H7 (cell line): ENCODE results near the gene MLN. TPM values are rescaled to one million over a fixed set of nuclear protein-coding genes. Genes with fewer than 3 reads are reported as not detected.

Source experiments
- DNase-seq: peaks from one replicate; pipeline ENCODE4 v3.0.0; 2012
- H3K27me3 ChIP-seq: 2 replicates; pipeline ENCODE4 v1.6.0; 2011; ENCODE audit warnings: mild to moderate bottlenecking, low read length; ENCODE audit not compliant: control insufficient read depth, insufficient read depth
- H3K36me3 ChIP-seq: replicated peaks from 2 replicates; pipeline ENCODE4 v1.5.1; 2011; ENCODE audit warnings: low read length; ENCODE audit not compliant: control insufficient read depth, insufficient read depth
- H3K4me3 ChIP-seq: 2 replicates; pipeline ENCODE4 v1.5.1; 2011; ENCODE audit warnings: low read depth, mild to moderate bottlenecking, control low read depth, low read length, moderate library complexity; ENCODE audit not compliant: insufficient read depth
- total RNA-seq: library from RNA; depleted of rRNA; stranded (reverse); fragments of >200 nt; shearing (Covaris generic); gene quantifications from 2 replicates; pipeline ENCODE4 v1.2.3, GENCODE V29; 2014; rRNA removed

MLN gene, protein sequence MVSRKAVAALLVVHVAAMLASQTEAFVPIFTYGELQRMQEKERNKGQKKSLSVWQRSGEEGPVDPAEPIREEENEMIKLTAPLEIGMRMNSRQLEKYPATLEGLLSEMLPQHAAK
- not detected in 2 replicates for total RNA-seq

DNA sequence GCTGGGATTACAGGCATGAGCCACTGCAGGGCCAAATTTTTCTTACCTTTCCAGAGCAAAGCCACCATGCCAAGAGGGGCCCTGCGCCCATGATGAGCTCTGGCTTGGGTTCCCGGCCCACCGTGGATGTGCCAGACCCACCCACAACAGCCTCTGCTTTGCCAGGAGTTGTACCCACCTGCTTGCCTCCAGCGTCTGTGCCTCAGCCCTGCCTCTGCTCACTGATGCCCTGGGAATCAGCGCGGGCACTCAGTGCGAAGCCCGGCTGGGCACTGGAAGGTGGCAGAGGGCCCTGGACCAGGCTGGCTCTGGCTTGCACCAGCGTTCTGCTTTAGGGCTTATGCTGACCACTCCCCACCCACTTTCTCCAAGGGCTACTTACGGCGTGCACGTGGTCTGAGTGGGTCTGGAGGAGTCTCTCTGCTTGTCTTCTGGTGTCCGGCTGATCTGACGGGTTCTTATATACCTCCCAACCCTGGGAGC lies at the start of gene MLN:
MLN (minus strand) TSS at position 433 of the 483 bp plus-strand sequence. CDS start 2,840 bp downstream, outside the sequence.
- DNase-seq, result no peak
- no peak within 1 kb of the TSS for H3K4me3 ChIP-seq
- H3K36me3 ChIP-seq, result no peaks in the 10 kb centered on the region
- no peaks in the 10 kb centered on the region for H3K27me3 ChIP-seq

DNA sequence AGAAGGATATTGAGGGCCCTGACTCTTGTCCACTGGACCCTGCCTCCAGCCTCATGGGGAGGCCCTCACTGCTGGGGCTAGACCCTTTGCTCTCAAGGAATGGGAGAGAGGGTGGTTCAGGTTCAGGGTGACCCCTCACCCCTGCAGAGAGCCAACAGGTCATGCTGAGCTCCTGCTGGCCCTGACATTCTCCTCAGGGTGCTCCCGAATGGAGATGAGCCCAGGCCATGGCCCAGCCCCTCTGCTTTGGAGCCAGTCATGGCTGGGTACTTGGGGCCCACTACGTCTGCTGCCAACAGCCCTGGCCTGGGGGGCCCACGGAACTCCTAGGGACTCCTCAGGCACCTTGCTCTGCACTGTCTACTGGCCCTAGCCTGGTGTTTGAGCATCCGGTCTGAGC lies 49.2 kb upstream of the MLN start:
- Histone ChIP-seq H3K4me3 (no peak overlapping the region), H3K36me3 (no peaks in the 10 kb centered on the region), H3K27me3 (no peaks in the 10 kb centered on the region)
- DNase-seq, result no peak

DNA sequence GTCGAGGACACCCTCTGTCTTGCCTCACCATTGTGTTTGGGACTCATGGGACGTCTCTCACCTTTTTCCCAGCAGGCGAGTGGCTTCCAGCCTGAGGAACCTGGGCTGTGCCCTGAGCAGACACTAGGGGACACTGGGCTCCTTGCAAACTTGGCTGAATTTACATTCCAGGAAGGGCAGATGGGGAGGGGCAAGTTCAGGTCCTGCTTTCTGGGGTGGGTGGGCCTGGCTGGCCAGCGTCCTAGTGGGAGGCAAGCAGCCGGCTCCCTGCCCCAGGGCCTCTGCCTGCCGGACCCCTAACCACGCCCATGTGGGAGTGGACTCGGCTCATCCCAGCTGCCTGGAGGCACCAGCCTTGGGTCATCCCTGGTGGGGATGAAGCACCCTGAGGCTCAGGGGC lies 48.2 kb upstream of the MLN start:
- H3K27me3 ChIP-seq, result no peaks in the 10 kb centered on the region
- no peaks in the 10 kb centered on the region for H3K36me3 ChIP-seq
- DNase-seq, result peak; percentile 93
- no peak overlapping the region for H3K4me3 ChIP-seq

DNA sequence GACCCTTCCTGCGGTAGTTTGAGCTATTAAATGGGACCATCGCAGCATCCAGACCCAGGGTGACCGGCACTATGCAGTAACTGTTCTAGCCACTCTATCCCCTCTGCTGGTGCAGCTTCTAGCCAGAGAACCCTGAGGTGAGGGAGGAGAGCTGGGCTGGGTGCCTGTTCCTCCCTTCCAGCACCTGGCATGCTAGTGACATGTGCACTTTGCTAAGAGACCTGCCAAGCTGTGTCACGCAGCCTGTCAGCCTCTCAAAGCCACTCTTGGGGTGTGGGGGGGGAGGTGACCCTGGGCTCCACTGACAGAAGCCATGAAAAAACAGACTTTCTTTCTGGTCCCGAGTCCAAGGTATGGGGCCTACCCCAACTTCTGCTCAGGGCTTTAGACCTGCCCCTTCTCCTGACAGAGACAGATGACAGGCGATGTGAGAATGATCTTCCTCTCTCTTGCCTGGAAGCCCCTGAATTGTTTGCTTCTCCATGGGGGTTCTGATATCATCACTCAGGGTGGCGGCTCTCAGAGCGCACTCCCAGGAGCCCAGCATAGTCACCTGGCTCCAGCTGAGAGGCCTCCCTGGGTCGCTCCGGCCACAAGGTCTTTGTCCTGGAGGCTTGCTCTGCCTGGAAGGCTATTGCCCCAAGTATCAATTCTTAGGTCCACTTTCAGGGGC lies 47.2 kb upstream of the MLN start:
- no peak for DNase-seq
- H3K27me3 ChIP-seq, result no peaks in the 10 kb centered on the region
- H3K36me3 ChIP-seq, result no peaks in the 10 kb centered on the region
- H3K4me3 ChIP-seq, result no peak overlapping the region

GRCh38 chr6:33850296-33850695 lies 46.5 kb upstream of the MLN start:
- Histone ChIP-seq H3K4me3 (no peak overlapping the region), H3K36me3 (no peaks in the 10 kb centered on the region), H3K27me3 (no peaks in the 10 kb centered on the region)
- DNase-seq, result no peak

DNA sequence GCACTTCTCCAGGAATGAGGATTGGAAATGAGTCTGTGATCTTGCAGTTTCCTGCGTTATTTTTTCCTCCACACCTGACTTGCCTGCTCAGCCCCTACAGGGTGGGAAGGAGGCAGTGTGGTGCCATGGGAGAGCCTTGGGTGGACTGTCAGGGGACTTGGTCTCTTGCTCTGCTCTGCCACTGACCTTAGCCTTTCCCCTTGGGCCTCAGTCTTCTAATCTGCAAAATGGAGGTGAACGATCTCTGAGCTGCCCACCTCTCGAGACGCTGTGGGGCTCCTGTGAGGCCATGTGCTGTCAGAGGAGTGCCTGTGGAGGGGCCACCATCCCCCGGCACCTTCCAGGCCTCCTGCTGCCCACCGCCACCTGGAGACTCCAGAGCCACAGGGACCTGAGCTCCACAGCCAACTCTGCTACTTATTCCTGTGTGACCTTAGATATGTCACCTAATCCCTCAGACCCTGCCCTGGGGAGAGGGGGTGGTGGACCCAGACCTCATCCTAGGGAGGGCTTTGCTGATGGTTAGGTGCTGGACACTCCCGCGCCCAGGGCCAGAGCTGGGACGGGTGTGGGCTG lies 45.8 kb upstream of the MLN start:
- Histone ChIP-seq H3K36me3 (no peaks in the 10 kb centered on the region), H3K27me3 (no peaks in the 10 kb centered on the region), H3K4me3 (no peak overlapping the region)
- DNase-seq, result no peak

- Histone ChIP-seq H3K27me3 (no peaks in the 10 kb centered on the region), H3K36me3 (no peaks in the 10 kb centered on the region), H3K4me3 (no peak overlapping the region)
- no peak for DNase-seq
Observed at GRCh38 chr6:33848484-33848883, 44.7 kb upstream of the MLN start.

- H3K4me3 ChIP-seq, result no peak overlapping the region
- no peaks in the 10 kb centered on the region for H3K27me3 ChIP-seq
- no peaks in the 10 kb centered on the region for H3K36me3 ChIP-seq
- no peak for DNase-seq
Observed at GRCh38 chr6:33847867-33848266, 44.1 kb upstream of the MLN start.

GRCh38 chr6:33847078-33847477 lies 43.3 kb upstream of the MLN start:
- DNase-seq, result no peak

DNA sequence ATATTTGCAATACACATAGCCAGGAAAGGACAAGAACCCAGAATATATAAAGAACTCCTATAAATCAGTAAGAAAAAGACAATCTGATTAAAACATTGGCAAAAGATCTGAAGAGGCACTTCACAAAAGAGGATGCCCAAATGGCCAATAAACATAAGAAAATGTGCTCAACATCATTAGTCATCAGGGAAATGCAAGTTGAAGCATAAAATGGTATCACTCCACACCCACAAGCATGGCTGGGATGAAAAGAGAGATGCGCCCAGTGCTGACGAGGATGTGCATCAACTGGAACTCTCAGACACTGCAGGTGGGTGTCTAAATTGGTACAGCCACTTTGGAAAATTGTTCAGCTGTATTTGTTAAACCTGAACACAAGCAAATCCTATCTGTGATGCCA lies 42.4 kb upstream of the MLN start:
- Histone ChIP-seq H3K36me3 (no peaks in the 10 kb centered on the region), H3K4me3 (no peak overlapping the region), H3K27me3 (no peaks in the 10 kb centered on the region)
- no peak for DNase-seq

More at GRCh38 chr6:33847078-33847477, 43.3 kb upstream of the MLN start:
- Histone ChIP-seq H3K4me3 (no peak overlapping the region), H3K27me3 (no peaks in the 10 kb centered on the region), H3K36me3 (no peaks in the 10 kb centered on the region)

- Histone ChIP-seq H3K4me3 (no peak overlapping the region), H3K27me3 (no peaks in the 10 kb centered on the region), H3K36me3 (no peaks in the 10 kb centered on the region)
- no peak for DNase-seq
Observed at GRCh38 chr6:33845031-33845745, 41.4 kb upstream of the MLN start.

DNA sequence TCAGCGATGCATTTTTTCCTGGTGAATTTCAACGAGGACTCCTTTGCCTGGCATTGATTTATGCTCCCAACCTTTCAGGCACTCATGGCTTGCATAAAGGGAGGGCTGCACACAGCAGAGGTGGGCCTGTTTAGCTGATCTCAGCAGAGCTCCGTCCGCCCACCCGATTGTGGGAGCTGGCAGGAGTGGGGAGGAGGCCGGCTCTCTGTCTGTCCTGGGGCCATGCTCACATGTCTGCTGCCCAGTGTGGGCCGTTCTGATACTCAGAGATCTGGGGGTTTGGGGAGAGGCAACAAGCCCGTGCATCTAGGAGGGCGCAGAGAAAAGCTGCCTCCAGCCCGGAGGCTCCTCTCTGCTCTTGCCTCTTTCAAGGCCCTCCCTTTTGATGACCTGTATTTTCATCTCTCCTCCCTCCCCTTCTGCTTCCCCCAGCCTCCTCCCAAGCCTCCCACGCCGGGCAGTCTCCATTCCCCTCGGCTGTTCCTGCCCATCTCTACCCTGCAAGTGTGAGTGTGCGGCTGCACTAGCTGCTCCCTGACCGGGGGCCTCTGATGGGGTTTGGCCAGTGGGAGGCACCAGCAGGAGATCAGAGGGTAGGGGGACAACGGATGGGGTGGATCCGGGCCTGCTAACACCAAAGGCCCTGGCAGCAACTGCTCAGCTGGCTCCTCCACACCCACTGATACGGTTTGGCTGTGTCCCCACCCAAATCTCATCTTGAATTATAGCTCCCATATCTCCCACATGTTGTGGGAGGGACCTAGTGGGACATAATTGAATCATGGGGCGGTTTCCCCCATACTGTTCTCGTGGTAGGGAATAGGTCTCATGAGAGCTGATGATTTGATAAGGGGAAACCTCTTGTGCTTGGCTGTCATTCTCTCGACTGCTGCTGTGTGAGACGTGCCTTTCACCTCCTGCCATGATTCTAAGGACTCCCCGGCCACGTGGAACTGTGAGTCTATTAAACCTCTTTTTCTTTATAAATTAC lies 39.6 kb upstream of the MLN start:
- Histone ChIP-seq H3K27me3 (no peaks in the 10 kb centered on the region), H3K36me3 (no peaks in the 10 kb centered on the region), H3K4me3 (no peak overlapping the region)
- DNase-seq, result no peak

DNA sequence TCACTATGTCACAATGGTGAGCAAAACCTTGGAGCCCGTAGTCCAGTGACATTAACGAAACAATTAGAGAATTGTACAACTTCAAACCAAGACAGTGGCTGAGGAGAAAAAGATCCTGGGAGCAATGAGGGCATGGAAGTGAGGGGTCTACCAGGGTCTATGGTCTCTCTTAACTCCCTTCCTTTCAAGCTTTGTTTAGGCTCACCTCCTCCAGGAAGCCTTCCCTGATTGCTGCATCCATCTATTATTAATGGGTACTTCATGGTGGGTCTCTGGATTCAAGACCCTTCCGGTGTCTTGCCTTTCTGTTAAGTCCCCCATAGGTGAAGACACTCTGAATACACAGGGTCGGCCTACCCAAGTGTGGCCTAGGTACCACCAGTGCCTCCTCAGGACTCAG lies 38.1 kb upstream of the MLN start:
- no peaks in the 10 kb centered on the region for H3K36me3 ChIP-seq
- no peaks in the 10 kb centered on the region for H3K27me3 ChIP-seq
- no peak overlapping the region for H3K4me3 ChIP-seq
- no peak for DNase-seq

DNA sequence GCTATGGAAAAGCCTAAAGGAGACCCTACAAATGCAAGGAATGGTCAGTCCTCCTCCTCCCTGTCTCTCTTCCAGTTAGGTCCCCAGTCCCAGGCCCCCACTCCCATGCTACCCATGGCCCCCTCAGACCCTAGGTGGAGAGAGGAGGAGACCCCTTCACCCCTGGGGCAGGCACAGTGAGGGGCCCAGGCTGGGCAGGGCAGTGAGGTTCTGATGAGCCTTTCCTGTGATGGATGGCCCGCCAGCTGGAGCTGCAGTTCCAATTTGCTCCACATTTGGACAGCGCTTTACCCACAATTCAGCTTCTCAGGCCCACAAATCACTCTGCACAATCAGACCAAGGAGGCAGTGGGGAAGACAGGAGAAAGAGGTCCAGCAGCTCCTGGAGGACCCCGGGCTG lies 37.3 kb upstream of the MLN start:
- Histone ChIP-seq H3K36me3 (no peaks in the 10 kb centered on the region), H3K27me3 (no peaks in the 10 kb centered on the region), H3K4me3 (no peak overlapping the region)
- DNase-seq, result no peak
